Measurements from ENCODE around the gene PTTG1IP. TPM values are rescaled to one million over a fixed set of nuclear protein-coding genes. Genes with fewer than 3 reads are reported as not detected.

PTTG1IP gene
- total RNA-seq, 4 donors from 2014 or later, result 157 to 552 (median 288) TPM

DNA sequence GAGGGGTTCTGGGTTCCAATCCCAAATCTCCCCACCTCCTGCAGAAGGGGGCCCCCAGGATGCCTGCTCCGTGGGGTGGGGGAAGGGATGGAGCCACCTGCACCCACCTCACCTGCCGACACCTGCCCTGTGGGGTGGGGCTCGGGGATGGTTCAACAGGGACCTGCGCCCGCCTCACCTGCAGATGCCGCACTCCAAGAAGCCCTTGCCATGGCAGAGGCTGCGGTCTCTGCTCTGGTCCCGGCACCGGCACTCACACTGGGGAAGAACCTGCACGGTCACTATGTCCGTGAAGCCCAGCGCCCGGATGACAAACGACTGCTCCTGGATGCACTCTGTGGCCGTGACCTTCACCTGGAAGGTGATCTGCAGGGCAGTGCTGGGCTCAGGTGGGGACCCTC is 18.1 kb upstream of the PTTG1IP start:
- Histone ChIP-seq H3K4me3 (no peak overlapping the region), H3K9me3 (no peaks in the 10 kb centered on the region), H3K27ac (no peak overlapping the region), H3K4me1 (no peaks in the 10 kb centered on the region), H3K27me3 (peaks cover 8% of the 10 kb centered on the region), H3K36me3 (no peaks in the 10 kb centered on the region)
- DNase-seq, result no peak
- in situ Hi-C loops (cut with MboI; ENCODE audit: low pct_ligation_motif_present in 1 of 4, low pct_unique_long_range_greater_than_20kb in 1 of 4, low sequenced_read_pairs in 3 of 4), result no loop called here
- intact Hi-C loops (cut with DNase I; ENCODE audit: low total_unique reads), result no loop called here
- TF ChIP-seq POLR2AphosphoS5 (IDR thresholded peaks at IDR 0.05), result no peak
- TF ChIP-seq, protein P1, sequence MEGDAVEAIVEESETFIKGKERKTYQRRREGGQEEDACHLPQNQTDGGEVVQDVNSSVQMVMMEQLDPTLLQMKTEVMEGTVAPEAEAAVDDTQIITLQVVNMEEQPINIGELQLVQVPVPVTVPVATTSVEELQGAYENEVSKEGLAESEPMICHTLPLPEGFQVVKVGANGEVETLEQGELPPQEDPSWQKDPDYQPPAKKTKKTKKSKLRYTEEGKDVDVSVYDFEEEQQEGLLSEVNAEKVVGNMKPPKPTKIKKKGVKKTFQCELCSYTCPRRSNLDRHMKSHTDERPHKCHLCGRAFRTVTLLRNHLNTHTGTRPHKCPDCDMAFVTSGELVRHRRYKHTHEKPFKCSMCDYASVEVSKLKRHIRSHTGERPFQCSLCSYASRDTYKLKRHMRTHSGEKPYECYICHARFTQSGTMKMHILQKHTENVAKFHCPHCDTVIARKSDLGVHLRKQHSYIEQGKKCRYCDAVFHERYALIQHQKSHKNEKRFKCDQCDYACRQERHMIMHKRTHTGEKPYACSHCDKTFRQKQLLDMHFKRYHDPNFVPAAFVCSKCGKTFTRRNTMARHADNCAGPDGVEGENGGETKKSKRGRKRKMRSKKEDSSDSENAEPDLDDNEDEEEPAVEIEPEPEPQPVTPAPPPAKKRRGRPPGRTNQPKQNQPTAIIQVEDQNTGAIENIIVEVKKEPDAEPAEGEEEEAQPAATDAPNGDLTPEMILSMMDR (IDR thresholded peaks at IDR 0.05), result no peak
- TF ChIP-seq EP300 (IDR thresholded peaks at IDR 0.05; ENCODE audit: low read depth), result no peak
- no peak for TF ChIP-seq POLR2A (IDR thresholded peaks at IDR 0.05)
- 75% methylated on average over 15 of the region's 15 CpGs; no CpG with 5 or more reads in 1 of the 2 donors for WGBS, 2 donors (ENCODE audit: low coverage in 1 of 2)

GRCh38 chr21:44890961-44891541 is 17.6 kb upstream of the PTTG1IP start:
- intact Hi-C loops (cut with DNase I; ENCODE audit: low total_unique reads), result no loop called here
- Histone ChIP-seq H3K4me3 (no peak overlapping the region), H3K9me3 (no peaks in the 10 kb centered on the region), H3K27ac (no peak overlapping the region), H3K4me1 (no peaks in the 10 kb centered on the region), H3K27me3 (peaks cover 8% of the 10 kb centered on the region), H3K36me3 (no peaks in the 10 kb centered on the region)
- WGBS, 2 donors (ENCODE audit: low coverage in 1 of 2), result 77% methylated on average over 9 of the region's 9 CpGs; no CpG with 5 or more reads in 1 of the 2 donors
- TF ChIP-seq, protein P1 (IDR thresholded peaks at IDR 0.05), result no peak
- no peak for TF ChIP-seq POLR2AphosphoS5 (IDR thresholded peaks at IDR 0.05)
- in situ Hi-C loops (cut with MboI; ENCODE audit: low pct_ligation_motif_present in 1 of 4, low pct_unique_long_range_greater_than_20kb in 1 of 4, low sequenced_read_pairs in 3 of 4), result no loop called here
- no peak for DNase-seq

DNA sequence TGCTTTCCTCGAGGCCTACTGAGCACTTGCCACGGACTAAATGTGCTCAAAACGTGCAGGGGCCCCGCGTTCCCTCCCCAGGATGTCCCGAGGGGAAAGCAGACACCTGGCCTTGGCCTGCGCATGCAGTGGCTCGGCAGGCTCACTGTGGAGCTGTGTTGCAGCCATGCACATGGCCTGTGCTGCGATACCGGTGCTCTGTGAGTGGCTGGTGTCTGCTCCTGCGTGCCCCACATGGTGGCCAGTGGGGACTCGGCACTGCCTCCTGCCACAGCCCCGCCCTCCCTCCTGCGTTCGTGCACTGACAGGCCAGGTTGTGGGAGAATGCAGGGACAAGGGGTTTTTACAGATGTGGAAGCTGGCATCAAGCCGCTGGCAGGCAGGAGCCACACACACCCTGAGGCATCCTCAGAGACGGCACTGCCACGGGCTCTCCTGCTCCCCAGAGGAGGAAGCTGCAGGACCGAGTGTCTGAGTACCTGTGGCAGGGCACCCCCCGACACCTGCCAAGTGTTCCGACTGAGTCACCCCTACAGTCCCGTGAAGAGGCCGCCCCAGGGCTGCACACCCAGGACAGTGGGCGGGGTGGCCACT is 16.9 kb upstream of the PTTG1IP start:
- DNase-seq, result no peak
- TF ChIP-seq POLR2A (IDR thresholded peaks at IDR 0.05) (no peak), POLR2AphosphoS5 (IDR thresholded peaks at IDR 0.05) (no peak), EP300 (IDR thresholded peaks at IDR 0.05; ENCODE audit: low read depth) (no peak)
- TF ChIP-seq, protein P1 (IDR thresholded peaks at IDR 0.05), result no peak
- intact Hi-C loops (cut with DNase I; ENCODE audit: low total_unique reads), result no loop called here
- in situ Hi-C loops (cut with MboI; ENCODE audit: low pct_ligation_motif_present in 1 of 4, low pct_unique_long_range_greater_than_20kb in 1 of 4, low sequenced_read_pairs in 3 of 4), result no loop called here
- Histone ChIP-seq H3K4me3 (no peak overlapping the region), H3K36me3 (no peaks in the 10 kb centered on the region), H3K4me1 (no peaks in the 10 kb centered on the region), H3K27ac (no peak overlapping the region), H3K27me3 (peaks cover 8% of the 10 kb centered on the region), H3K9me3 (no peaks in the 10 kb centered on the region)
- WGBS, 2 donors (ENCODE audit: low coverage in 1 of 2), result 72% methylated on average over 22 of the region's 24 CpGs; no CpG with 5 or more reads in 1 of the 2 donors

GRCh38 chr21:44889625-44890337 is 16.3 kb upstream of the PTTG1IP start:
- Histone ChIP-seq H3K9me3 (no peaks in the 10 kb centered on the region), H3K4me3 (no peak overlapping the region), H3K36me3 (no peaks in the 10 kb centered on the region), H3K4me1 (no peaks in the 10 kb centered on the region), H3K27me3 (peaks cover 8% of the 10 kb centered on the region), H3K27ac (no peak overlapping the region)
- in situ Hi-C loops (cut with MboI; ENCODE audit: low pct_ligation_motif_present in 1 of 4, low pct_unique_long_range_greater_than_20kb in 1 of 4, low sequenced_read_pairs in 3 of 4) (loop anchor here in 1 of 4 donors (10.0 kb wide), 1 partner anchor 45 kb away; no protein-coding TSS in a partner anchor), intact Hi-C loops (cut with DNase I; ENCODE audit: low total_unique reads) (no loop called here)
- 91% methylated on average over 22 of the region's 29 CpGs; no CpG with 5 or more reads in 1 of the 2 donors for WGBS, 2 donors (ENCODE audit: low coverage in 1 of 2)
- no peak for DNase-seq
- TF ChIP-seq POLR2A (IDR thresholded peaks at IDR 0.05) (no peak), POLR2AphosphoS5 (IDR thresholded peaks at IDR 0.05) (no peak), EP300 (IDR thresholded peaks at IDR 0.05; ENCODE audit: low read depth) (no peak)
- TF ChIP-seq, protein P1 (IDR thresholded peaks at IDR 0.05), result no peak

Data from transverse colon (tissue), 4 donors.